ENCODE measurements around the gene TBC1D32.

DNA sequence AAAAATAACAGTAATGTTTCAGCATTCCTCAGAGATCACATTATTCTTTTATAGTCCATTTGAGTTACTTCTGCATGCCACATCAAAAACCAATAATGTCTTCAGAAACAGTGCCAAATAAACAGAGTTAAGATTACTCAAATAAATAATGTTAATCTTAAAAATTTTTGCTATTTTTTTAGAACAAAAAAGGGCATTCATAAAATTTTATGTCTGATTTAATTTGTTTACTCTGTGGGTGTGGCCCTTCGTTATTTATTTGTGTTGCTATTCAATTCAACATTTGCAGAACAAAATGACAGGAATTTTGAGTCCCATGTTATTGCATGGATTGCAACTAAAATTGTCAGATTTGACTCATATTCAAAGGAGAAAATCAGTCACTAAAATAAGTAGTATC is 18.7 kb upstream of the TBC1D32 start:
- no peak for TF ChIP-seq CTCF (IDR thresholded peaks at IDR 0.05; ENCODE audit: low read depth, low read length, poor library complexity, severe bottlenecking)
- no peak for TF ChIP-seq EZH2phosphoT487 (IDR thresholded peaks at IDR 0.05; ENCODE audit: borderline replicate concordance, low read length)

Data from DOHH2 (cell line).